Mucosa of descending colon (tissue), 3 donors: Measurements from ENCODE around the gene RPL18. TPM values are rescaled to one million over a fixed set of nuclear protein-coding genes. Genes with fewer than 3 reads are reported as not detected.

Experiments
- ATAC-seq: fragments of 200-7000 bp; cut with Tn5 transposase; one replicate; pipeline ENCODE4 v1.9.1; 2020; ENCODE audit warnings: mild to moderate bottlenecking, moderate library complexity
- DNase-seq, 3 donors: peaks; one replicate each; pipeline ENCODE4 v3.0.0-alpha.2; 2020
- H3K36me3 ChIP-seq: fragments of 200-600 bp; one replicate; pipeline ENCODE4 v1.8.0; 2021; ENCODE audit warnings: low read depth, mild to moderate bottlenecking
- H3K4me1 ChIP-seq: fragments of 200-600 bp; one replicate; pipeline ENCODE4 v1.8.0; 2021; ENCODE audit warnings: low read depth, mild to moderate bottlenecking
- H3K4me3 ChIP-seq: fragments of 200-600 bp; one replicate; pipeline ENCODE4 v1.8.0; 2021; ENCODE audit warnings: mild to moderate bottlenecking
- H3K9me3 ChIP-seq: fragments of 200-600 bp; one replicate; pipeline ENCODE4 v1.8.0; 2021; ENCODE audit warnings: mild to moderate bottlenecking
- intact Hi-C, 2 donors: fragments of 100-400 bp; cut with DNase I in 1 of 2; cut with micrococcal nuclease in 1 of 2; formaldehyde crosslinking; loops; one replicate each; pipeline versions ENCODE4 v1.11.0 to v1.11.1; 2022; cut with DNase I, micrococcal nuclease
- total RNA-seq, 3 donors: library from RNA; stranded (reverse); fragmentation: NEBNext Ultra II Directional in 2 of 3; extraction: Animal tissue kit (Norgen Biotek cat#: 25700) in 2 of 3; gene quantifications; one replicate each; pipeline versions ENCODE4 v1.2.1 to v1.2.4, GENCODE V29; 2021 to 2023
- TF ChIP-seq, protein P1 (sequence below): fragments of 200-600 bp; IDR thresholded peaks from one replicate; pipeline ENCODE4 v1.8.0; 2022; ENCODE audit warnings: antibody characterized with exemption, mild to moderate bottlenecking
- donor health status: DM: no; HTN: no; CAD: no; lungs with moderate emphysema.
- donor health status: DM: no; HTN: no; CAD: no.
- donor health status: DM: no; HTN: yes; CAD: no.

RPL18 gene
- total RNA-seq, 3 donors from 2014 or later, result 999 to 1,336 (median 1,270) TPM

DNA sequence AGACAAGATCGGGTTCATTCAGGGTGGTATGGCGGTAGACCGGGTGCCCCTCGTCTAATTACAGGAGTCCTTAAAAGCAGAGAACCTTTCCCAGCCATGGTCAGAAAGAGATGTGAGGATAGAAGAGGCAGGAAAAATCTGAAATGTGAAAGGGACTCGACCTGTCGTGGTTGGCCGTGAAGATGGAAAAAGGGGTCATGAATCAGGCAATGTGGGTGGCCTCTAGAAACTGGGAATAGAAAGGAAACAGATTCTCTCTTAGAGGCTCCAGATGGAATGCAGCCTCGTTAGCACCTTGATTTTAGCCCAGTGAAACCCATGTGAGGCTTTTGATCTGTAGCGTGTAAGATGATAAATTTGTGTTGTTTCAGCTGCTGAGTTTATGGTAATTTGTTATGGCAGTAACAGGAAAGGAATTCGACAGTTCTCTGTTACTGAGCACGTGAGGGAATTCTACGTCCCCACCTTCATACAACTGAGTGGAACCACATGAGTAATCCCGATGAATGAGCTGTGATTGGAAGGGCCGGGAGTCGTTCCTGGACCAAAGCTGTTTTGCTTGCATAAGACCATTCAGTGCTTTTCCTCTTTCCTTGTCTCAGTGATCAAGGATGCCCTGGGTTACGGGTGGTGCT is 38.0 kb upstream of the RPL18 start:
- Histone ChIP-seq H3K4me3 (no peak overlapping the region), H3K36me3 (no peaks in the 10 kb centered on the region), H3K4me1 (no peaks in the 10 kb centered on the region), H3K9me3 (no peaks in the 10 kb centered on the region)
- TF ChIP-seq, protein P1, sequence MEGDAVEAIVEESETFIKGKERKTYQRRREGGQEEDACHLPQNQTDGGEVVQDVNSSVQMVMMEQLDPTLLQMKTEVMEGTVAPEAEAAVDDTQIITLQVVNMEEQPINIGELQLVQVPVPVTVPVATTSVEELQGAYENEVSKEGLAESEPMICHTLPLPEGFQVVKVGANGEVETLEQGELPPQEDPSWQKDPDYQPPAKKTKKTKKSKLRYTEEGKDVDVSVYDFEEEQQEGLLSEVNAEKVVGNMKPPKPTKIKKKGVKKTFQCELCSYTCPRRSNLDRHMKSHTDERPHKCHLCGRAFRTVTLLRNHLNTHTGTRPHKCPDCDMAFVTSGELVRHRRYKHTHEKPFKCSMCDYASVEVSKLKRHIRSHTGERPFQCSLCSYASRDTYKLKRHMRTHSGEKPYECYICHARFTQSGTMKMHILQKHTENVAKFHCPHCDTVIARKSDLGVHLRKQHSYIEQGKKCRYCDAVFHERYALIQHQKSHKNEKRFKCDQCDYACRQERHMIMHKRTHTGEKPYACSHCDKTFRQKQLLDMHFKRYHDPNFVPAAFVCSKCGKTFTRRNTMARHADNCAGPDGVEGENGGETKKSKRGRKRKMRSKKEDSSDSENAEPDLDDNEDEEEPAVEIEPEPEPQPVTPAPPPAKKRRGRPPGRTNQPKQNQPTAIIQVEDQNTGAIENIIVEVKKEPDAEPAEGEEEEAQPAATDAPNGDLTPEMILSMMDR, result no peak
- intact Hi-C loops, result no loop called here
- ATAC-seq (peak; percentile 68), DNase-seq (peak in 1 of 3 donors; percentile 33)

DNA sequence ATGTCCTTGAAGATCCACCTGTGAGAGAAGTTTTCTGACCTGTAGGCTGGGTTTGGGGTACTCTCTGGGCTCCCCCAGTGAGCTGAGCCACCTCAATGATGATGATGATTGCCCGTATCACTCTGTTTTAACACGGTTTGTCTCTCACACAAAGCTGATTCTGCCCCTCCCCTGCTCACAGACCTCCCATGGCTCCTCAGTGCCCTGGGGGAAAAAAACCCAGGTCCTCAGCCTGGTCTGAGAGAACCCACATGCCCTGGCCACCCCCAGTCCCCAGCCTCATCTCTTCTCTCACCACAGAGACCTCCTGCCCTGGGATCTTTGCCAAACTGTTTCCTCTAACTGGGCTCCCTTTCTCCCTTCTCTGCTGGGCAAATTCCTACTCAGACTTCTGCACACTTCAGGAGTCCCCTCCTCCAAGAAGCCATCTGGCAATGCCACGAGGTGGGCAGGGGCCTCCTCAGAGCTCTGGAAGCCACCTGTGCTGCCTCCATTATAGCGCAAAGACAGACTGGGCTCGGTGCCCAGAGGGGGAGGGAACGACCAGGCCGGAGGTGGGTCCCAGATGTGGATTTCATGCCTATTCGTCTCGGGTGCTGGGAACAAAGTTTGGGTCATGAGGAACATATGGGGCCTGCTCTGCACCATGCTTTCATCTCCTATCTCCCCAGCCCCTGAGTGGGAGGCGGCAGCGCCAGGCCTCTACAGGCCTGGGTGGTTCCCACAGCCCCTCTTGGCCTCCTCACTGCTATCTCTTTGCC is 35.5 kb upstream of the RPL18 start:
- no peak for ATAC-seq
- TF ChIP-seq, protein P1, result no peak
- Histone ChIP-seq H3K9me3 (no peaks in the 10 kb centered on the region), H3K36me3 (no peaks in the 10 kb centered on the region), H3K4me3 (no peak overlapping the region), H3K4me1 (peaks cover under 1% of the 10 kb centered on the region)
- intact Hi-C loops, result no loop called here
- peak in 1 of 3 donors; percentile 52 for DNase-seq

DNA sequence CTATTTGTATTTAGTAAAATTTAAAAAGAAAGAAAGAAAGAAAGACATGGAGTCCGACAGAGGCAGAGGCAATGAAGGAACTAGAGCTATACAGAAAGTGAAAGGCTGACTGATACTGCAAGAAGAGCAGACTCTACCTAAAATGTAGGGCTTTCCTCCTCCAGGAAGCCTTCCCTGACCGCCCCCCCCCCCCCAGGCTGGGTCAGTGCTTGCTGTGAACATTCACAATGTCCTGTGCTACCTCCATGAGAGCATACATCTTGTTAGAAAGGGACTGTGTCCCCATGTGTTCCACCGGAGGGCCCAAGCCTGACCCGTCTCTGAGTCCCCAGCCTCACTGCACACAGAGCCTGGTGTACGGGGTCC is 32.7 kb upstream of the RPL18 start:
- H3K4me1 ChIP-seq, result peaks cover 3% of the 10 kb centered on the region
- no peaks in the 10 kb centered on the region for H3K9me3 ChIP-seq
- intact Hi-C loops, result no loop called here
- no peaks in the 10 kb centered on the region for H3K36me3 ChIP-seq
- TF ChIP-seq, protein P1, result no peak
- DNase-seq, result no peak
- no peak overlapping the region for H3K4me3 ChIP-seq
- no peak for ATAC-seq

DNA sequence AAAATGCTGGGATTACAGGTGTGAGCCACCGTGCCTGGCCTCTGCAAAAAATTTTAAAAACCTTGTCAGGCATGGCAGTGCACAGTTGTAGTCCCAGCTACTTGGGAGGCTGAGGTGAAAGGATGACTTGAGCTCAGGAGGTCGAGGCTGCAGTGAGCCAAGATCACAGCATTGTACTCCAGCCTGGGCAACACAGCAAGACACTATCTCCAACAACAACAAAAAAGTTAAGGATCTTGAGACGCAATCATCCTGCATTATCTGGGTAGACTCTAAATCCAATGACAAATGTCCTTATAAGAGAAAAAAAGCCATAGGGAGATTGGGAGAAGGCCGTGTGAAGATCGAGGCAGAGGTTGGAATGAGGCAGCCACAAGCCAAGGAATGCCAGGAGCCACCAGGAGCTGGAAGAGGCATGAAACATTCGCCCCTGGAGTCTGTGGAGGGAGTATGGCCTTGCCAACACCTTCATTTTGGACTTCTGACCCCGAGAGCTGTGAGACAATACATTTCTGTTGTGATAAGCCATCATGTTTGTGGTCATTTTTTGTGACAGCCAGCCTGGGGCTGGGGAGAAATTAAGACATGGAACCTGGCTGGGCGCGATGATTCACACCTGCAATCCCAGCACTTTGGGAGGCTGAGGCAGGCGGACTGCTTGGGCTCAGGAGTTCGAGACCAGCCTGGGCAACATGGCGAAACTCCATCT is 32.1 kb upstream of the RPL18 start:
- intact Hi-C loops, result no loop called here
- TF ChIP-seq, protein P1, result no peak
- H3K9me3 ChIP-seq, result no peaks in the 10 kb centered on the region

DNA sequence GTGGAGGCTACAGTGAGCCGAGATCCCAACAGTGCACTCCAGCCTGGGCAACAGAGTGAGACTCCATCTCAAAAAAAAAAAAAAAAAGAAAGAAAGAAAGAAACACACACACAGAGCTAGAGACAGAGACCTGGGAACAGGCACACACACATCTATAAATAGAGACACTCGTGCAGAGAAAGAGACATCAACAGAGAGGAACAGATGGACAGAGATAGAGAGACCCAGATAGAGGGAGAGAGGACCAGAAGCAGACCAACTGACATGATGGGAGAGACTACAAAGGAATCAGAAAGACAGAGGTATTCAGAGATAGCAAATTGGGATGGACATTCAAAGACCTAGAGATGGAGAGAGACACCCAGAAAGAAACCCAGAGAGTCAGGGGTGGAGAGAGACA is 29.2 kb upstream of the RPL18 start:
- ATAC-seq (no peak), DNase-seq (no peak)
- intact Hi-C loops, result no loop called here
- H3K36me3 ChIP-seq, result no peaks in the 10 kb centered on the region
- no peaks in the 10 kb centered on the region for H3K9me3 ChIP-seq
- peaks cover 10% of the 10 kb centered on the region for H3K4me1 ChIP-seq
- TF ChIP-seq, protein P1, result no peak
- no peak overlapping the region for H3K4me3 ChIP-seq

More for the DNA sequence above, 32.1 kb upstream of the RPL18 start:
- H3K36me3 ChIP-seq, result no peaks in the 10 kb centered on the region
- no peak for ATAC-seq
- peaks cover 3% of the 10 kb centered on the region for H3K4me1 ChIP-seq
- DNase-seq, result no peak
- H3K4me3 ChIP-seq, result no peak overlapping the region
